HepG2 (cell line): ENCODE measurements around the gene ABCB9. TPM values are rescaled to one million over a fixed set of nuclear protein-coding genes. Genes with fewer than 3 reads are reported as not detected.

ENCODE experiments used
- ARHGAP35 ChIP-seq: sonication (generic); formaldehyde crosslinking; IDR thresholded peaks from 2 replicates; pipeline ENCODE4 v1.9.0; 2022; ENCODE audit warnings: mild to moderate bottlenecking, inconsistent platforms, moderate library complexity, missing genetic modification reagents, borderline replicate concordance
- HDAC1 ChIP-seq: sonication (generic); formaldehyde crosslinking; IDR thresholded peaks from 2 replicates; pipeline ENCODE4 v1.5.1; 2020; ENCODE audit warnings: mild to moderate bottlenecking, missing genetic modification reagents
- HHEX ChIP-seq: IDR thresholded peaks from 2 replicates; pipeline ENCODE4 v1.6.1; 2016; ENCODE audit warnings: control low read depth
- NCOA1 ChIP-seq: sonication (generic); formaldehyde crosslinking; IDR thresholded peaks from 2 replicates; pipeline ENCODE4 v1.9.0; 2021; ENCODE audit warnings: missing genetic modification reagents
- NR2C2 ChIP-seq: sonication (generic); formaldehyde crosslinking; IDR thresholded peaks from 2 replicates; pipeline ENCODE4 v1.4.0; 2020; ENCODE audit warnings: missing genetic modification reagents, mild to moderate bottlenecking, moderate library complexity, borderline replicate concordance
- NR2F2 ChIP-seq: IDR thresholded peaks from 2 replicates; pipeline ENCODE4 v1.6.1; 2012; ENCODE audit warnings: low read depth, inconsistent platforms, borderline replicate concordance
- RCOR2 ChIP-seq: IDR thresholded peaks from 2 replicates; pipeline ENCODE4 v1.6.1; 2016; ENCODE audit warnings: missing biosample characterization, missing genetic modification reagents
- SP4 ChIP-seq: sonication (generic); formaldehyde crosslinking; IDR thresholded peaks from 2 replicates; pipeline ENCODE4 v1.8.1; 2023; ENCODE audit warnings: mild to moderate bottlenecking, missing genetic modification reagents
- XRCC5 ChIP-seq: fragments of 200-400 bp; formaldehyde crosslinking; optimal IDR thresholded peaks from 2 replicates; pipeline ENCODE3; 2017; ENCODE audit warnings: mild to moderate bottlenecking, low read length
- ZNF225 ChIP-seq: sonication (generic); formaldehyde crosslinking; IDR thresholded peaks from 2 replicates; pipeline ENCODE4 v1.4.0; 2020; ENCODE audit warnings: mild to moderate bottlenecking, missing genetic modification reagents
- ZNF331 ChIP-seq: sonication (generic); formaldehyde crosslinking; IDR thresholded peaks from 2 replicates; pipeline ENCODE4 v1.4.0; 2020; ENCODE audit warnings: missing genetic modification reagents
- ZNF362 ChIP-seq: sonication (generic); formaldehyde crosslinking; IDR thresholded peaks from 2 replicates; pipeline ENCODE4 v1.4.0; 2020; ENCODE audit warnings: missing genetic modification reagents, mild to moderate bottlenecking, borderline replicate concordance
- ZNF414 ChIP-seq: sonication (generic); formaldehyde crosslinking; IDR thresholded peaks from 2 replicates; pipeline ENCODE4 v1.5.0; 2020; ENCODE audit warnings: missing genetic modification reagents
- ZNF431 ChIP-seq: sonication (generic); formaldehyde crosslinking; IDR thresholded peaks from 2 replicates; pipeline ENCODE4 v1.9.0; 2022; ENCODE audit warnings: missing genetic modification reagents, low read depth, mild to moderate bottlenecking, borderline replicate concordance
- ZNF576 ChIP-seq: sonication (generic); formaldehyde crosslinking; IDR thresholded peaks from 2 replicates; pipeline ENCODE4 v1.4.0; 2020; ENCODE audit warnings: mild to moderate bottlenecking, missing genetic modification reagents
- ZSCAN22 ChIP-seq: sonication (generic); formaldehyde crosslinking; IDR thresholded peaks from 2 replicates; pipeline ENCODE4 v1.4.0; 2020; ENCODE audit warnings: mild to moderate bottlenecking, missing genetic modification reagents
- polyA plus RNA-seq, 8 experiments: library from polyadenylated mRNA; depleted of rRNA in 3 of 8; stranded (reverse) in 7 of 8; unstranded in 1 of 8; fragments of >200 nt; fragmentation: Illumina TruSeq in 4 of 8; extraction: Trizol in 4 of 8; gene quantifications; 2 replicates each; pipeline versions ENCODE4 v1.2.1 to v1.2.3, GENCODE V29; 2011 to 2016; ENCODE audit warnings: low read depth in 4 of 8, missing spikeins in 1 of 8, mixed read lengths in 1 of 8; ENCODE audit not compliant: insufficient read depth in 1 of 8
- total RNA-seq, 5 experiments: library from RNA; depleted of rRNA; stranded (reverse); fragments of >200 nt; fragmentation: Illumina TruSeq; extraction: Trizol; gene quantifications; 2 replicates each; pipeline ENCODE4 v1.2.3, GENCODE V29; 2016; ENCODE audit warnings: low read depth in 1 of 5
- TF ChIP-seq, protein P1 (sequence below): sonication (generic); formaldehyde crosslinking; IDR thresholded peaks from 2 replicates; pipeline ENCODE4 v1.8.1; 2022; ENCODE audit warnings: mild to moderate bottlenecking, missing genetic modification reagents
- TF ChIP-seq, protein P2 (sequence below): sonication (generic); formaldehyde crosslinking; IDR thresholded peaks from 2 replicates; pipeline ENCODE4 v1.9.0; 2021; ENCODE audit warnings: mild to moderate bottlenecking, missing genetic modification reagents
- TF ChIP-seq, protein P3 (sequence below): sonication (generic); formaldehyde crosslinking; IDR thresholded peaks from 2 replicates; pipeline ENCODE4 v1.4.0; 2020; ENCODE audit warnings: mild to moderate bottlenecking, missing genetic modification reagents

Gene ABCB9
- total and polyA plus RNA-seq, 2 of the 13 experiments (the other 11 are each of a cell fraction or from before 2014, with no cell fraction given), result 5.1 to 6.0 TPM

GRCh38 chr12:122980183-122981035, 14.1 kb upstream of the ABCB9 start, which contains the start of gene ARL6IP4 (continued):
- no peak for TF ChIP-seq NR2F2
- peak; percentile 43 for TF ChIP-seq XRCC5
- TF ChIP-seq, protein P1, sequence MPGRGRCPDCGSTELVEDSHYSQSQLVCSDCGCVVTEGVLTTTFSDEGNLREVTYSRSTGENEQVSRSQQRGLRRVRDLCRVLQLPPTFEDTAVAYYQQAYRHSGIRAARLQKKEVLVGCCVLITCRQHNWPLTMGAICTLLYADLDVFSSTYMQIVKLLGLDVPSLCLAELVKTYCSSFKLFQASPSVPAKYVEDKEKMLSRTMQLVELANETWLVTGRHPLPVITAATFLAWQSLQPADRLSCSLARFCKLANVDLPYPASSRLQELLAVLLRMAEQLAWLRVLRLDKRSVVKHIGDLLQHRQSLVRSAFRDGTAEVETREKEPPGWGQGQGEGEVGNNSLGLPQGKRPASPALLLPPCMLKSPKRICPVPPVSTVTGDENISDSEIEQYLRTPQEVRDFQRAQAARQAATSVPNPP, result peak; percentile 25; the same call in 1 of the 2 replicates
- no peak for TF ChIP-seq NCOA1 (CRISPR knock-in tag)
- TF ChIP-seq, protein P2, sequence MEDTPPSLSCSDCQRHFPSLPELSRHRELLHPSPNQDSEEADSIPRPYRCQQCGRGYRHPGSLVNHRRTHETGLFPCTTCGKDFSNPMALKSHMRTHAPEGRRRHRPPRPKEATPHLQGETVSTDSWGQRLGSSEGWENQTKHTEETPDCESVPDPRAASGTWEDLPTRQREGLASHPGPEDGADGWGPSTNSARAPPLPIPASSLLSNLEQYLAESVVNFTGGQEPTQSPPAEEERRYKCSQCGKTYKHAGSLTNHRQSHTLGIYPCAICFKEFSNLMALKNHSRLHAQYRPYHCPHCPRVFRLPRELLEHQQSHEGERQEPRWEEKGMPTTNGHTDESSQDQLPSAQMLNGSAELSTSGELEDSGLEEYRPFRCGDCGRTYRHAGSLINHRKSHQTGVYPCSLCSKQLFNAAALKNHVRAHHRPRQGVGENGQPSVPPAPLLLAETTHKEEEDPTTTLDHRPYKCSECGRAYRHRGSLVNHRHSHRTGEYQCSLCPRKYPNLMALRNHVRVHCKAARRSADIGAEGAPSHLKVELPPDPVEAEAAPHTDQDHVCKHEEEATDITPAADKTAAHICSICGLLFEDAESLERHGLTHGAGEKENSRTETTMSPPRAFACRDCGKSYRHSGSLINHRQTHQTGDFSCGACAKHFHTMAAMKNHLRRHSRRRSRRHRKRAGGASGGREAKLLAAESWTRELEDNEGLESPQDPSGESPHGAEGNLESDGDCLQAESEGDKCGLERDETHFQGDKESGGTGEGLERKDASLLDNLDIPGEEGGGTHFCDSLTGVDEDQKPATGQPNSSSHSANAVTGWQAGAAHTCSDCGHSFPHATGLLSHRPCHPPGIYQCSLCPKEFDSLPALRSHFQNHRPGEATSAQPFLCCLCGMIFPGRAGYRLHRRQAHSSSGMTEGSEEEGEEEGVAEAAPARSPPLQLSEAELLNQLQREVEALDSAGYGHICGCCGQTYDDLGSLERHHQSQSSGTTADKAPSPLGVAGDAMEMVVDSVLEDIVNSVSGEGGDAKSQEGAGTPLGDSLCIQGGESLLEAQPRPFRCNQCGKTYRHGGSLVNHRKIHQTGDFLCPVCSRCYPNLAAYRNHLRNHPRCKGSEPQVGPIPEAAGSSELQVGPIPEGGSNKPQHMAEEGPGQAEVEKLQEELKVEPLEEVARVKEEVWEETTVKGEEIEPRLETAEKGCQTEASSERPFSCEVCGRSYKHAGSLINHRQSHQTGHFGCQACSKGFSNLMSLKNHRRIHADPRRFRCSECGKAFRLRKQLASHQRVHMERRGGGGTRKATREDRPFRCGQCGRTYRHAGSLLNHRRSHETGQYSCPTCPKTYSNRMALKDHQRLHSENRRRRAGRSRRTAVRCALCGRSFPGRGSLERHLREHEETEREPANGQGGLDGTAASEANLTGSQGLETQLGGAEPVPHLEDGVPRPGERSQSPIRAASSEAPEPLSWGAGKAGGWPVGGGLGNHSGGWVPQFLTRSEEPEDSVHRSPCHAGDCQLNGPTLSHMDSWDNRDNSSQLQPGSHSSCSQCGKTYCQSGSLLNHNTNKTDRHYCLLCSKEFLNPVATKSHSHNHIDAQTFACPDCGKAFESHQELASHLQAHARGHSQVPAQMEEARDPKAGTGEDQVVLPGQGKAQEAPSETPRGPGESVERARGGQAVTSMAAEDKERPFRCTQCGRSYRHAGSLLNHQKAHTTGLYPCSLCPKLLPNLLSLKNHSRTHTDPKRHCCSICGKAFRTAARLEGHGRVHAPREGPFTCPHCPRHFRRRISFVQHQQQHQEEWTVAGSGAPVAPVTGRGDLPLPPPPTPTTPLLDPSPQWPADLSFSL (CRISPR knock-in tag), result no peak
- no peak for TF ChIP-seq RCOR2 (CRISPR knock-in tag)
- no peak for TF ChIP-seq ZNF225 (CRISPR knock-in tag)
- no peak; the same call in 1 of the 2 replicates for TF ChIP-seq ZNF331
- peak; percentile 73; the same call in 1 of the 2 replicates for TF ChIP-seq ZNF431
- TF ChIP-seq, protein P3, sequence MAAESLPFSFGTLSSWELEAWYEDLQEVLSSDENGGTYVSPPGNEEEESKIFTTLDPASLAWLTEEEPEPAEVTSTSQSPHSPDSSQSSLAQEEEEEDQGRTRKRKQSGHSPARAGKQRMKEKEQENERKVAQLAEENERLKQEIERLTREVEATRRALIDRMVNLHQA, result no peak
- peak; percentile 74 for TF ChIP-seq SP4 (CRISPR knock-in tag)
- no peak for TF ChIP-seq HHEX (CRISPR knock-in tag)
- no peak for TF ChIP-seq ZNF362 (CRISPR knock-in tag)
- peak; percentile 51; the same call in 1 of the 2 replicates for TF ChIP-seq NR2C2 (CRISPR knock-in tag)
- TF ChIP-seq ARHGAP35 (CRISPR knock-in tag), result peak; percentile 65
- no peak for TF ChIP-seq ZNF576 (CRISPR knock-in tag)
- TF ChIP-seq ZSCAN22, result no peak
- peak; percentile 87 for TF ChIP-seq HDAC1
- no peak for TF ChIP-seq ZNF414 (CRISPR knock-in tag)
